K562 (cell line): ENCODE data around the gene SCN5A.

Experiments
- CGGBP1 ChIP-seq: fragments of 250-450 bp; sonication (Bioruptor Pico); IDR thresholded peaks from 2 replicates; pipeline ENCODE4 v1.9.0; 2021; ENCODE audit warnings: mild to moderate bottlenecking
- E4F1 ChIP-seq: fragments of 250-450 bp; sonication (Bioruptor Pico); IDR thresholded peaks from 2 replicates; pipeline ENCODE4 v1.5.0; 2021; ENCODE audit warnings: mild to moderate bottlenecking, borderline replicate concordance
- MAFK ChIP-seq: IDR thresholded peaks from 2 replicates; pipeline ENCODE4 v1.6.1; 2011; ENCODE audit warnings: low read length, improper control_type of control experiment
- NFE2L1 ChIP-seq: fragments of 450-650 bp; IDR thresholded peaks from 2 replicates; pipeline ENCODE4 v1.6.1; 2016; ENCODE audit warnings: missing genetic modification characterization, low read depth, mild to moderate bottlenecking, missing compliant biosample characterization, moderate library complexity, borderline replicate concordance
- POLR2AphosphoS5 ChIP-seq: IDR thresholded peaks from 2 replicates; pipeline ENCODE4 v1.6.1; 2011; ENCODE audit warnings: mild to moderate bottlenecking, low read depth, low read length, moderate library complexity; ENCODE audit not compliant: control insufficient read depth, insufficient read depth
- SMAD3 ChIP-seq: fragments of 450-650 bp; formaldehyde crosslinking; conservative IDR thresholded peaks from 2 replicates; pipeline ENCODE4 v1.4.0; 2020; ENCODE audit warnings: mild to moderate bottlenecking
- ZNF143 ChIP-seq: sonication (generic); formaldehyde crosslinking; IDR thresholded peaks from 2 replicates; pipeline ENCODE4 v1.9.0; 2022; ENCODE audit warnings: mild to moderate bottlenecking, missing genetic modification reagents
- ZNF407 ChIP-seq: fragments of 450-650 bp; IDR thresholded peaks from 2 replicates; pipeline ENCODE4 v1.6.1; 2016; ENCODE audit warnings: low read depth
- TF ChIP-seq, protein P1 (sequence below): IDR thresholded peaks from 3 replicates; pipeline ENCODE4 v1.6.1; 2011; ENCODE audit warnings: borderline replicate concordance, mild to moderate bottlenecking; ENCODE audit not compliant: insufficient read length, insufficient read depth

GRCh38 chr3:38507120-38507519, 142.4 kb downstream of the SCN5A start:
- TF ChIP-seq E4F1 (CRISPR knock-in tag) (no peak), CGGBP1 (CRISPR knock-in tag) (no peak), NFE2L1 (no peak), ZNF143 (CRISPR knock-in tag) (no peak), SMAD3 (CRISPR knock-in tag) (no peak), MAFK (no peak), POLR2AphosphoS5 (no peak), ZNF407 (no peak)
- TF ChIP-seq, protein P1, sequence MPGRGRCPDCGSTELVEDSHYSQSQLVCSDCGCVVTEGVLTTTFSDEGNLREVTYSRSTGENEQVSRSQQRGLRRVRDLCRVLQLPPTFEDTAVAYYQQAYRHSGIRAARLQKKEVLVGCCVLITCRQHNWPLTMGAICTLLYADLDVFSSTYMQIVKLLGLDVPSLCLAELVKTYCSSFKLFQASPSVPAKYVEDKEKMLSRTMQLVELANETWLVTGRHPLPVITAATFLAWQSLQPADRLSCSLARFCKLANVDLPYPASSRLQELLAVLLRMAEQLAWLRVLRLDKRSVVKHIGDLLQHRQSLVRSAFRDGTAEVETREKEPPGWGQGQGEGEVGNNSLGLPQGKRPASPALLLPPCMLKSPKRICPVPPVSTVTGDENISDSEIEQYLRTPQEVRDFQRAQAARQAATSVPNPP = no peak
